Measurements from ENCODE around the gene HOMER2.

HOMER2 gene

DNA sequence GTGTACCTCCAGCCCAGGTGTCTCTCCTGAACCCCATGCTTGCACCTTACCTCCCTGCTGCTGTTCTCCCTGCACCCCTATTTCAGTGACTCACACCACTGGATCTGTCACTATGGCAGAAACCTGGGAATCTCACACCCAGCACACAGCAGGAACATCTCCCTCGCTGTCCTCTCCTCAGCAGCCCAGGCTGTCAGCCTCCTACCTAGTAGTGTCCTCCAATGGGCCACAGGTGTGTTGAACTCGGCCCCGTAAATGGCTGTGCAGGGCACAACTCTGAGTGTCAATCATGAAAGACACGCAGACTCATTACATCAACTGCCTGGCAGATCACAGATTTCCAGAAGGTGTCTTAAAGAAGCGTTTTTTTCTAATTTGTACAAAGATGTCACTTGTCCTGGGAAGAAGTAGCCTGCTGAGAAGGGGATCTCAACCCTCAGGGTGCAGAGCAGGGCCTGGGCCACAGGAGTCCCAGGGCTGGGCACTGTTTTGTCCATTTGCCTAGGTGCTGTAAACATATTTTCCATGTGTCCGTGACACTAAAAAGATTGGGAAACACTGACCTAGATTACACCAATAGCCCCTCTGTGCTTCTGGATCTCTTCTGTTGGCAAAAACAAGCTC, 33.8 kb downstream of the HOMER2 start:
- Histone ChIP-seq H3K27ac (ENCODE audit: poor library complexity, severe bottlenecking) (no peak overlapping the region), H3K4me3 (ENCODE audit: severe bottlenecking) (no peak overlapping the region), H3K27me3 (ENCODE audit: insufficient read depth, poor library complexity, severe bottlenecking) (no peaks in the 10 kb centered on the region), H3K36me3 (ENCODE audit: low read depth) (no peaks in the 10 kb centered on the region), H3K9me3 (ENCODE audit: severe bottlenecking) (peaks cover 2% of the 10 kb centered on the region), H3K4me1 (ENCODE audit: insufficient read depth, poor library complexity, severe bottlenecking) (peaks cover 7% of the 10 kb centered on the region)
- ATAC-seq (ENCODE audit: low read depth) (no peak), DNase-seq (ENCODE audit: low spot score) (no peak)
- TF ChIP-seq CTCF (IDR thresholded peaks at IDR 0.05; ENCODE audit: poor library complexity, severe bottlenecking), result no peak

DNA sequence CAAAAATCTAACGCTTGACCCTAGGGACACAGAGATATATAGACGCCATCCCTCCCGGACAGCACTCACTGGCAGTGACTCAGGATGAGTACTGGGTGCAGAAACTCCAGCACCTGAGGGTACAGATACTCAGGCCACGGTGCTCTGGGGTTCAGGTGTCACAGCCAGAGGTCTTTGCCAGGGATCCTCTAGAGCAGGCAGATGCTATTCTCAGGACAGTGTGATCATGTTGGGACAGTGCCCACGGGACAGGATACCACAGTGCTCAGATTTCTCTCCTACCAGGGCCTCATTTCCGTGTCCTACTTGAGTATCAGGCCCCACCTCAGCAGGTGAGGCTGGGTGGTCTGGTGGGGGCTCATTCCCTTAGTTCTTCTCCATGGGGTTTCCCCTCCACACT, 34.4 kb downstream of the HOMER2 start:
- Histone ChIP-seq H3K36me3 (ENCODE audit: low read depth) (no peaks in the 10 kb centered on the region), H3K27ac (ENCODE audit: poor library complexity, severe bottlenecking) (no peak overlapping the region), H3K4me1 (ENCODE audit: insufficient read depth, poor library complexity, severe bottlenecking) (peaks cover 7% of the 10 kb centered on the region), H3K27me3 (ENCODE audit: insufficient read depth, poor library complexity, severe bottlenecking) (no peaks in the 10 kb centered on the region), H3K9me3 (ENCODE audit: severe bottlenecking) (peaks cover 2% of the 10 kb centered on the region), H3K4me3 (ENCODE audit: severe bottlenecking) (no peak overlapping the region)
- peak; percentile 18; the same call in 2 of the 3 replicates for ATAC-seq (ENCODE audit: low read depth)
- no peak for TF ChIP-seq CTCF (IDR thresholded peaks at IDR 0.05; ENCODE audit: poor library complexity, severe bottlenecking)
- DNase-seq (ENCODE audit: low spot score), result no peak

DNA sequence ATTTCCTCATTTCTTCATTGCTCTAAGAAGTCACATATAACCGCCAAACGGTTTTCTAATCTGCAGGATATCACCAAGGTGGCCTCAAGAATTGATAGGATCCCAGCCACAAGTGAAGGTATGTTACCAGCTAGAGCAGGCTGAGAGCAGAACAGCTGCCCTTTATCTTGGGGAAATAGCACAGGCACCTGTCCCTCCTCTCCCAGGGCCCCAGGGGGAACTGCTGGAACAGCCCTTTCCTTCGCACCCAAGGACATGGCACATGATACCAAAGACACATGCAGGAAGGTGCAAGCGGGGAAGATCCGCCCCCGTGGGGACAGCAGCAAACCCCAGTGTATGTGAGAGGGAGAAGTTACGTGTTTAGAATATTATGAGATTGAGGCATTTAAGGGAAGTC, 35.3 kb downstream of the HOMER2 start:
- H3K4me3 ChIP-seq (ENCODE audit: severe bottlenecking), result no peak overlapping the region
- H3K27ac ChIP-seq (ENCODE audit: poor library complexity, severe bottlenecking), result no peak overlapping the region
- no peaks in the 10 kb centered on the region for H3K36me3 ChIP-seq (ENCODE audit: low read depth)
- no peak for DNase-seq (ENCODE audit: low spot score)
- no peaks in the 10 kb centered on the region for H3K27me3 ChIP-seq (ENCODE audit: insufficient read depth, poor library complexity, severe bottlenecking)
- no peak for ATAC-seq (ENCODE audit: low read depth)
- TF ChIP-seq CTCF (IDR thresholded peaks at IDR 0.05; ENCODE audit: poor library complexity, severe bottlenecking), result no peak
- peaks cover 2% of the 10 kb centered on the region for H3K9me3 ChIP-seq (ENCODE audit: severe bottlenecking)
- peaks cover 7% of the 10 kb centered on the region for H3K4me1 ChIP-seq (ENCODE audit: insufficient read depth, poor library complexity, severe bottlenecking)

DNA sequence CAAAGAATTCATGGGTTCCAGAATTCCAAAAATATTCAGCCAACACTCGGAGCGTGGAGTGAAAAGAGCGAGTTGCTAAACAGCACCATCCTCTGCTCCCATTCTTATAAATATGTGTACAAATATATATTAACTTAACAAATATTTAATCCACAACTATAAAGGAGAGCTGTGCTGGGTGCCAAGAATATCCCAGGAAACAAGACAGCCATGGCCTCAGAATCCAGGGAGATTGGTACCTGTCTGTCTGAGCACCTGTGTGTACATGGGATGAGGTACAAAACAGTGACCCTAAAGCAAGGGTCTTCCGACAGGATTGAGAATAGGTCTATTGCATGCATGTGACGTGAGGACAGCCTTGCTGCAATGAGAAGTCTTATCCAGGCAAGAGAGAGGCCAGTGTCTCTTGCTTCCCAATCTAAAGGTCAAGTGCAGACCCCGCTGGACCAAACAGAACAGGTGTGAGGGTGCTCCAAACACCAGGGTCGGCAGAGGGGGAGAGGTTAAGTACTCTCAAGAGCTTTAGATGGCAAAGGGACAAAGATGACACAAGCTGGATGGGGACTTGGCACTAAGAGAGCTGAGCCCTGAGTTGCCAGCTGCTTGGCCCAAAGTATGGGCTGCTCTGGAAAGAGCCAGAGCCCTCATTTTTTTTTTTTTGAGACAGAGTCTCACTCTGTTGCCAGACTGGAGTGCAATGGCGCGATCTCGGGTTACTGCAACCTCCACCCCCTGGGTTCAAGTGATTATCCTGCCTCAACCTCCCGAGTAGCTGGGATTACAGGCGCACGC, 36.2 kb downstream of the HOMER2 start:
- Histone ChIP-seq H3K27me3 (ENCODE audit: insufficient read depth, poor library complexity, severe bottlenecking) (no peaks in the 10 kb centered on the region), H3K27ac (ENCODE audit: poor library complexity, severe bottlenecking) (no peak overlapping the region), H3K4me1 (ENCODE audit: insufficient read depth, poor library complexity, severe bottlenecking) (peaks cover 7% of the 10 kb centered on the region), H3K9me3 (ENCODE audit: severe bottlenecking) (peaks cover 2% of the 10 kb centered on the region), H3K36me3 (ENCODE audit: low read depth) (no peaks in the 10 kb centered on the region), H3K4me3 (ENCODE audit: severe bottlenecking) (no peak overlapping the region)
- DNase-seq (ENCODE audit: low spot score), result no peak
- TF ChIP-seq CTCF (IDR thresholded peaks at IDR 0.05; ENCODE audit: poor library complexity, severe bottlenecking), result no peak
- ATAC-seq (ENCODE audit: low read depth), result no peak

DNA sequence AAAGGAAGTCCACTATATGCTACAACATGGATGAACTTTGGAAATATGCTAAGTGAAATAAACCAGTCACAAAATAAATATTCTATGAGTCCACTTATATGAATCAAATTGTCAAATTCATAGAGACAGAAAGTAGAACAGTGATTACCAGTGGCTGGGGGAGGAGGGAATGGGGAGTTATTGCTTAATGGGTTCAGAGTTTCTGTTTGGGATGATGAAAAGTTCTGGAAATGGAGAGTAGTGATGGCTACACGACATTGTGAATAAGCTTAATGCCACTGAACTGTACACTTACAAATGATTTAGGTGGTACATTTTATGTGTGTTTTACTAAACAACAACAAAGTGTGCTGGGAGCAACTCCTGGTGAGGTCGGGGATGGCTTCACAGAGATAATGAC, 38.1 kb downstream of the HOMER2 start:
- ATAC-seq (ENCODE audit: low read depth), result no peak
- no peaks in the 10 kb centered on the region for H3K36me3 ChIP-seq (ENCODE audit: low read depth)
- H3K9me3 ChIP-seq (ENCODE audit: severe bottlenecking), result peaks cover 2% of the 10 kb centered on the region
- TF ChIP-seq CTCF (IDR thresholded peaks at IDR 0.05; ENCODE audit: poor library complexity, severe bottlenecking), result no peak
- H3K4me3 ChIP-seq (ENCODE audit: severe bottlenecking), result no peak overlapping the region
- peaks cover 4% of the 10 kb centered on the region for H3K4me1 ChIP-seq (ENCODE audit: insufficient read depth, poor library complexity, severe bottlenecking)
- no peak overlapping the region for H3K27ac ChIP-seq (ENCODE audit: poor library complexity, severe bottlenecking)
- no peak for DNase-seq (ENCODE audit: low spot score)
- no peaks in the 10 kb centered on the region for H3K27me3 ChIP-seq (ENCODE audit: insufficient read depth, poor library complexity, severe bottlenecking)

Measured in RWPE2 (cell line).